ENCODE measurements around the gene IL1RL1. TPM values are rescaled to one million over a fixed set of nuclear protein-coding genes. Genes with fewer than 3 reads are reported as not detected.

Gene IL1RL1
- total RNA-seq, 1 experiment from 2014 or later = 10.0 TPM

- Mint-ChIP-seq H3K4me3 (ENCODE audit: unreplicated experiment) (no peak overlapping the region), H3K36me3 (ENCODE audit: insufficient read depth, unreplicated experiment) (peaks cover 4% of the 10 kb centered on the region), H3K9me3 (ENCODE audit: unreplicated experiment) (peaks cover 19% of the 10 kb centered on the region), H3K27me3 (ENCODE audit: insufficient read depth, unreplicated experiment) (no peaks in the 10 kb centered on the region), H3K27ac (ENCODE audit: low read depth, unreplicated experiment) (no peak overlapping the region), H3K4me1 (ENCODE audit: insufficient read depth, unreplicated experiment) (no peaks in the 10 kb centered on the region)
- intact Hi-C loops (cut with micrococcal nuclease) = no loop called here
- no peak for DNase-seq (ENCODE audit: unreplicated experiment)
- no TSS peak for BruUV-seq (replicated peaks)
- POLR2A ChIA-PET = no interaction called here
- TF ChIP-seq CTCF (IDR thresholded peaks at IDR 0.05; ENCODE audit: unreplicated experiment) = no peak
- CTCF ChIA-PET = interaction anchor here (2.5 kb wide), 1 partner anchor 146 kb away, joined by 9 read pairs; no protein-coding TSS in a partner anchor
These were observed 75.6 kb downstream of the IL1RL1 start for GRCh38 chr2:102386867-102387541.

GRCh38 chr2:102387763-102388546 lies 76.6 kb downstream of the IL1RL1 start:
- no peak overlapping the region for H3K4me3 Mint-ChIP-seq (ENCODE audit: unreplicated experiment)
- no peak overlapping the region for H3K27ac Mint-ChIP-seq (ENCODE audit: low read depth, unreplicated experiment)
- BruUV-seq (replicated peaks) = no TSS peak
- ChIA-PET CTCF (no interaction called here), POLR2A (no interaction called here)
- intact Hi-C loops (cut with micrococcal nuclease) = no loop called here
- H3K27me3 Mint-ChIP-seq (ENCODE audit: insufficient read depth, unreplicated experiment) = no peaks in the 10 kb centered on the region
- H3K4me1 Mint-ChIP-seq (ENCODE audit: insufficient read depth, unreplicated experiment) = no peaks in the 10 kb centered on the region
- no peak for DNase-seq (ENCODE audit: unreplicated experiment)
- peaks cover 18% of the 10 kb centered on the region for H3K9me3 Mint-ChIP-seq (ENCODE audit: unreplicated experiment)
- H3K36me3 Mint-ChIP-seq (ENCODE audit: insufficient read depth, unreplicated experiment) = peaks cover 4% of the 10 kb centered on the region
- TF ChIP-seq CTCF (IDR thresholded peaks at IDR 0.05; ENCODE audit: unreplicated experiment) = no peak

- CTCF ChIA-PET = interaction anchor here (0.6 to 0.9 kb wide), 2 partner anchors 51 to 374 kb away, joined by 3 to 4 read pairs; no protein-coding TSS in a partner anchor
- intact Hi-C loops (cut with micrococcal nuclease) = no loop called here
- H3K4me1 Mint-ChIP-seq (ENCODE audit: insufficient read depth, unreplicated experiment) = no peaks in the 10 kb centered on the region
- TF ChIP-seq CTCF (IDR thresholded peaks at IDR 0.05; ENCODE audit: unreplicated experiment) = no peak
- no peaks in the 10 kb centered on the region for H3K9me3 Mint-ChIP-seq (ENCODE audit: unreplicated experiment)
- POLR2A ChIA-PET = interaction anchor here (1.1 kb wide), 1 partner anchor 11 kb away, joined by 3 read pairs; no protein-coding TSS in a partner anchor
- no peak overlapping the region for H3K4me3 Mint-ChIP-seq (ENCODE audit: unreplicated experiment)
- DNase-seq (ENCODE audit: unreplicated experiment) = no peak
- BruUV-seq (replicated peaks) = no TSS peak
- H3K27ac Mint-ChIP-seq (ENCODE audit: low read depth, unreplicated experiment) = no peak overlapping the region
- H3K27me3 Mint-ChIP-seq (ENCODE audit: insufficient read depth, unreplicated experiment) = no peaks in the 10 kb centered on the region
- peaks cover 4% of the 10 kb centered on the region for H3K36me3 Mint-ChIP-seq (ENCODE audit: insufficient read depth, unreplicated experiment)
These were observed 80.2 kb downstream of the IL1RL1 start for GRCh38 chr2:102391565-102391964.

GRCh38 chr2:102392096-102392495 lies 80.7 kb downstream of the IL1RL1 start:
- intact Hi-C loops (cut with micrococcal nuclease) = no loop called here
- ChIA-PET CTCF (interaction anchor here (0.6 kb wide), 1 partner anchor 374 kb away, joined by 3 read pairs; no protein-coding TSS in a partner anchor), POLR2A (interaction anchor here (1.1 kb wide), 1 partner anchor 12 kb away, joined by 3 read pairs; no protein-coding TSS in a partner anchor)
- TF ChIP-seq CTCF (IDR thresholded peaks at IDR 0.05; ENCODE audit: unreplicated experiment) = no peak
- H3K4me3 Mint-ChIP-seq (ENCODE audit: unreplicated experiment) = no peak overlapping the region
- no peak overlapping the region for H3K27ac Mint-ChIP-seq (ENCODE audit: low read depth, unreplicated experiment)
- DNase-seq (ENCODE audit: unreplicated experiment) = no peak
- peaks cover 4% of the 10 kb centered on the region for H3K36me3 Mint-ChIP-seq (ENCODE audit: insufficient read depth, unreplicated experiment)
- BruUV-seq (replicated peaks) = no TSS peak
- H3K27me3 Mint-ChIP-seq (ENCODE audit: insufficient read depth, unreplicated experiment) = no peaks in the 10 kb centered on the region
- H3K9me3 Mint-ChIP-seq (ENCODE audit: unreplicated experiment) = no peaks in the 10 kb centered on the region
- no peaks in the 10 kb centered on the region for H3K4me1 Mint-ChIP-seq (ENCODE audit: insufficient read depth, unreplicated experiment)

Measured in MCF 10A (cell line).